NCI-H2171 (cell line): ENCODE measurements around the gene AP4S1.
"Not testable (repeated sequence)": the region's sequence is repeated elsewhere in the genome, so short reads cannot be mapped to it uniquely, and the experiment has no call there.

ENCODE experiments used
- DNase-seq: peaks from one replicate; lab custom pipeline; 2025; lab: John Stamatoyannopoulos, UW

The AP4S1 gene

GRCh38 chr14:31043379-31043778 is 17.9 kb downstream of the AP4S1 start:
- DNase-seq = no peak

- DNase-seq = no peak
These were observed 20.1 kb downstream of the AP4S1 start for GRCh38 chr14:31045501-31046080.

DNA sequence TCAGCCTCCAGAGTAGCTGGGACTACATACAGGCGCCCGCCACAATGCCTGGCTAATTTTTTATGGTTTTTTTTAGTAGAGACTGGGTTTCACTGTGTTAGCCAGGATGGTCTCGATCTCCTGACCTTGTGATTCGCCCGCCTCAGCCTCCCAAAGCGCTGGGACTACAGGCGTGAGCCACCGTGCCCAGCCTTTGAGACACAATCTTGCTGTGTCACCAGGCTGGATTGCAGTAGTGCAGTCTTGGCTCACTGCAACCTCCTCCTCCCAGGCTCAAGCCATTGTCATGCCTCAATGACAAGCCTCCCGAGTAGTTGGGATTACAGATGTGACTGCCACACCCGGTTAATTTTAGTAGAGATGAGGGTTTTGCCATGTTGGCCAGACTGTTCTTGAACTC is 22.1 kb downstream of the AP4S1 start:
- DNase-seq = no peak

- DNase-seq = no peak
These were observed 25.6 kb downstream of the AP4S1 start for GRCh38 chr14:31051023-31051422.

DNA sequence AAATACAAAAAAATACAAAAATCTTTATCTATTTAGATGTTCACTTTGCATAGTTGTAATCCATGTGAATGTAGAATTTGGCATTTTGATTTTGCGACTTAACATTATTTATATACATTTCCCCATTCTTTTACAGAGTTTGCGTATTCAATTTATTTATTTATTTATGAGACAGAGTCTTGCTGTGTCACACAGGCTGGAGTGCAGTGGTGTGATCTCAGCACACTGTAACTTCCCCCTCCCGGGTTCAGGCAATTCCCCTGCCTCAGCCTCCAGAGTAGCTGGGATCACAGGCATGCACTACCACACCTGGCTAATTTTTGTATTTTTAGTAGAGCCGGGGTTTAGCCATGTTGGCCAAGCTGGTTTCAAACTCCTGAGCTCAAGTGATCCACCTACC is 26.1 kb downstream of the AP4S1 start:
- DNase-seq = no peak

DNA sequence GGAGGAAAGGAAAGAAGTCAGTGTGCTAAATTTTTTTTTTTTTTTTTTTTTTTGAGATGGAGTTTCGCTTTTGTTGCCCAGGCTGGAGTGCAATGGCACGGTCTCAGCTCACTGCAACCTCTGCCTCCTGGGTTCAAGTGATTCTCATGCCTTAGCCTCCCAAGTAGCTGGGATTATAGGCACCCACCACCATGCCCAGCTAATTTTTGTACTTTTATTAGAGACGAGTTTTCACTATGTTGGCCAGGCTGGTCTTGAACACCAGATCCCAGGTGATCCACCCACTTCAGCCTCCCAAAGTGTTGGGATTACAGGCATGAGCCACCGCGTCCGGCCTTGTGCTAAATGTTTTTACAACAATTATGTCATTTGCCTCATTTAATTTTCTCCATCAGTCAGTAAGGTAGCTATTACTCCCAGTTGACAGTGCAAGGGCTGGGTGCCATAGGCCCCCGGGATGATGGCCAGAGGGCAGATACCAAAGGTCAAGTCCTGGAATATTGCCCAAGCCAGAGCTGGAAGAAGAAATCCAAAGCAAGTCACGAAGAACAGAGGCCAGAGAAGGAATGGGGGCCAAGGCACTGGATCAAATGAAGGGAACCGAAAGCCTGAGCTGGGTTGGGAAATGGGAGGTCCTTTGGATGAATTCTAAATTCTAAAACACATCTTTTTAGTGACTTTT is 27.6 kb downstream of the AP4S1 start:
- not testable (repeated sequence) for DNase-seq

GRCh38 chr14:31057035-31057434 is 31.6 kb downstream of the AP4S1 start:
- DNase-seq = no peak

GRCh38 chr14:31057701-31058364 is 32.4 kb downstream of the AP4S1 start:
- peak; percentile 22 for DNase-seq

DNA sequence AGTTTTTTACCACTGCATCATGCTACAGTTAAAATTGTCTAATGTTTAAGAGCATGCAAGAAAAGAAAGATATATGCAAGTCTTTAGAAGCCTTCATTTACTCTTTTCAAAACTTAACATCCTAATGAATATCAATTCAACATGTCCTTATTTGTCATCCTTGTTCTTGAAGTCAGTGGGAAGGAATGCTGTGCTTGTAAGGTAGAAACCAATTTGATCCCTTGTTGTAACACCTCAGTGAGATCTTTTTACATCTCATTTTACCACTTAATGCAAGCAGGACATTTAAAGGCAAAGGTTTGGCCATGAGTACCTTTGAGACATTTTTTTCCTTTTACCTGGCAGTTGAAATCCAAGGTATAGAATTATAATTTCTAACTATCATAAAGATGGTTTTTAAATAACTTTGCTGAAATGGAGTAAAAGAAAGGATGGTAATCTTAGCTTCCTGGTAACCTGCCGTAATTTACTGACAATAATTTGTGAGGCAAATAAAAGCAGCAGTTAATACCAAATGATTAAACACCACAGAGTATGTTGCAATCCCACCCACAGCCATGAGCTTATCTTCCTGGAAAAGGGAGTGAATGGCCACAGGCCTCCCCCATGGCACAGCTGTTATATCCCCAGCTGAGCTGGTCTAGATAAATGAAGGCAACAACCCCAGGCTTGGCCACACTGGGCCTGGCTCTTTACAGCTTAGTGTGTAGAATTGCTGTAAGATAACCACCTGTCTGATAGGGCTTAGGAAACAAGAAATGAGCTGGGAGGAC is 33.9 kb downstream of the AP4S1 start:
- DNase-seq = no peak

GRCh38 chr14:31060253-31060875 is 34.9 kb downstream of the AP4S1 start:
- no peak for DNase-seq

GRCh38 chr14:31062908-31063307 is 37.5 kb downstream of the AP4S1 start:
- DNase-seq = not testable (repeated sequence)

- no peak for DNase-seq
These were observed 42.8 kb downstream of the AP4S1 start for GRCh38 chr14:31068235-31068634.

GRCh38 chr14:31069343-31069742 is 43.9 kb downstream of the AP4S1 start:
- no peak for DNase-seq

DNA sequence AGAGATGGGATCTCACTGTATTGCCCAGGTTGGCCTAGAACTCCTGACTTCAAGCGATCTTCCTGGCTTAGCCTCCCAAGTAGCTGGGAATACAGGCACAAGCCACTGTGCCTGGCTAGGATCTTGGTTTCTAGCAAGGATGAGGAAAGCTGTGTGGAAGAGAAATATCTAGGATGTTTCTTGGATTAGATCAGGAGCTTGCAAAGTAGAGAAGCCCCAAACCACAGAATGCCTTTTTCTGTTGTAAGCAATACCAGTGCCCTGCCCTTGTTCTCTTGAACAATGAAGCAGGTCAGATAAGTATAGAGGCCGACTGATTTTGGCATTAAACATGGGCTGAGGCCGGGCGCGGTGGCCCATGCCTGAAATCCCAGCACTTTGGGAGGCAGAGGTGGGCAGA is 45.0 kb downstream of the AP4S1 start:
- DNase-seq = no peak

GRCh38 chr14:31071151-31071550 is 45.7 kb downstream of the AP4S1 start:
- DNase-seq = no peak

GRCh38 chr14:31075144-31075543 is 49.7 kb downstream of the AP4S1 start:
- no peak for DNase-seq

DNA sequence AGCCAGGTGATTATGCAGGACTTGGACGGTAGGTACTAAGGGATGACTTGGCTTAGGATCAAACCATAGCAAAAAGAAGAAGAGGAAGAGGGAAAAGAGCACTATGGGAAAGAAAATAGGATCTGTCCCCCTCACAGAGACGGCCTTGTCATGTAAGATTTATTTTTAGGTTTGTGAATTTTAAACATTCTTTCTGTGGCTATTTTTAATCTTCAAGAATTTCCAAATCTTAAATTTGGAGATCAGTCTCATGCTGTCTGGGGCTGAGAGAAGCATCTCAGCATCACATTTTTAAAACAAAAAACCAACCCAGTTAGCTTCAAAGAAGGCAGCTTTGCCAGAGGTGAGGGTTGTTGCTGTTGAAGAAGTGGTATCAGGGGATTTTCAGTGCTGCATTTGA is 53.3 kb downstream of the AP4S1 start:
- DNase-seq = no peak

DNA sequence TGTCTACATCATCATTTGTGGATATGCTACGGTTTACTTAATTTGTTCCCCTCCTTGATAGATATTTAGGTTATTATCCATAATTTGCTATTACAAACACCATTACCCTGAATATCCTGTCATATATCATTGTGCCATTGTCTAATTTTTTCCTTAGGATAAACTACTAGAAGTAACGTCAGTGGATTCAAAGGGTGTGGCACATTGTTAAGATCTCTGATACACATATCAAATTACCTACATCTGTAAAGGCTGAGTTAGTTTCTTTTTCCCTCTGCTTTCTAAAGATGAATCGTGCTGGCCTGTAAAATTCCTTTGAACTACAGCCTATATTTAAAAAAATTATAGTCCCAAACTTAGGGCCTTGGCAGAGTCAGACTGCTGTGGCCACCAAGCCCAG is 54.6 kb downstream of the AP4S1 start:
- no peak for DNase-seq

- DNase-seq = no peak
These were observed 55.0 kb downstream of the AP4S1 start for GRCh38 chr14:31080484-31080883.

DNA sequence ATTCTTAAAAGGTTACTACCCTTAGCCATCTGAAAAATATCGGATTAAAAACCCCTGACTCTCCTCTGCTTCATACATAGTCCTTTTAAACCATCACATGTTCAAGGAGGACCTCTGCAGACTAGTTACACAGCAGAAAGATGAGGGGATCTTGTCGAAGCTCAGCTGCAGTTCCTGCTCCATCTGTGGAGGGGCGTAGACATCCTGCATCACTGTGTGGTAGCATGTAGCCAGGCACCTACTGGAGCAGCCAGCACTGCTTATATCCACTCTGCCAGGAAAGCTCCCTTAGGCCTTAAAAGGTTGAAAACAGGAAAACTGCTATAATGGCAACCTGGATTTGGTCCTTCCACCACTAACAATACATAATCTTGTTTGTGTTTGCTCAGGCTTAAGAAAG is 58.3 kb downstream of the AP4S1 start:
- DNase-seq = no peak

- no peak for DNase-seq
These were observed 58.9 kb downstream of the AP4S1 start for GRCh38 chr14:31084385-31084784.

- DNase-seq = no peak
These were observed 59.6 kb downstream of the AP4S1 start for GRCh38 chr14:31085027-31085426.
